ENCODE measurements around the gene PSMB7. TPM values are rescaled to one million over a fixed set of nuclear protein-coding genes. Genes with fewer than 3 reads are reported as not detected.

PSMB7 gene
- total RNA-seq, 1 donor from 2014 or later = 73.5 TPM

DNA sequence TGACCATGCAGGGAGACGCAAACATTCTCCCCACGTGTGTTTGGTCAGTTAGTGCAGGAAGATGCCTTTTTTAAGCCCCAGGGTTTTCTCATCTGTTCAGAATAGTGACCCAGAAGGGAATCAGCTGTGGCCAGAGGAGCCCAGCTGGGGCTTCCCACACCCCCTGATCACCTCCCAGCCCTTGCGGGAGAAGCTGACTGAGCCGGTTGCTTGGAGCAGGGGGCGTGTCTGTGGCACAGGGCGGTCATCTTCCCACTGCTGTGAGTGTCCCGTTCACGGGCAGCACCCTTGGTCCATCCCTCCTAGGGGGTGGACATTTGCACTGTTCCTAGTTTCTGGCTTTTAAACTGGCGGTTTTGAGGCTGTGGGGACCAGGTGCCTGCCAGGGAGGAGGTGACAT lies 87.8 kb downstream of the PSMB7 start:
- ATAC-seq = no peak
- Histone ChIP-seq H3K36me3 (peaks cover 94% of the 10 kb centered on the region), H3K27me3 (no peaks in the 10 kb centered on the region), H3K4me3 (no peak overlapping the region), H3K9me3 (no peaks in the 10 kb centered on the region), H3K4me1 (no peaks in the 10 kb centered on the region), H3K27ac (no peak overlapping the region)
- TF ChIP-seq, protein P1, sequence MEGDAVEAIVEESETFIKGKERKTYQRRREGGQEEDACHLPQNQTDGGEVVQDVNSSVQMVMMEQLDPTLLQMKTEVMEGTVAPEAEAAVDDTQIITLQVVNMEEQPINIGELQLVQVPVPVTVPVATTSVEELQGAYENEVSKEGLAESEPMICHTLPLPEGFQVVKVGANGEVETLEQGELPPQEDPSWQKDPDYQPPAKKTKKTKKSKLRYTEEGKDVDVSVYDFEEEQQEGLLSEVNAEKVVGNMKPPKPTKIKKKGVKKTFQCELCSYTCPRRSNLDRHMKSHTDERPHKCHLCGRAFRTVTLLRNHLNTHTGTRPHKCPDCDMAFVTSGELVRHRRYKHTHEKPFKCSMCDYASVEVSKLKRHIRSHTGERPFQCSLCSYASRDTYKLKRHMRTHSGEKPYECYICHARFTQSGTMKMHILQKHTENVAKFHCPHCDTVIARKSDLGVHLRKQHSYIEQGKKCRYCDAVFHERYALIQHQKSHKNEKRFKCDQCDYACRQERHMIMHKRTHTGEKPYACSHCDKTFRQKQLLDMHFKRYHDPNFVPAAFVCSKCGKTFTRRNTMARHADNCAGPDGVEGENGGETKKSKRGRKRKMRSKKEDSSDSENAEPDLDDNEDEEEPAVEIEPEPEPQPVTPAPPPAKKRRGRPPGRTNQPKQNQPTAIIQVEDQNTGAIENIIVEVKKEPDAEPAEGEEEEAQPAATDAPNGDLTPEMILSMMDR (IDR thresholded peaks at IDR 0.05) = no peak
- no peak for DNase-seq
- intact Hi-C loops (cut with DNase I) = no loop called here

DNA sequence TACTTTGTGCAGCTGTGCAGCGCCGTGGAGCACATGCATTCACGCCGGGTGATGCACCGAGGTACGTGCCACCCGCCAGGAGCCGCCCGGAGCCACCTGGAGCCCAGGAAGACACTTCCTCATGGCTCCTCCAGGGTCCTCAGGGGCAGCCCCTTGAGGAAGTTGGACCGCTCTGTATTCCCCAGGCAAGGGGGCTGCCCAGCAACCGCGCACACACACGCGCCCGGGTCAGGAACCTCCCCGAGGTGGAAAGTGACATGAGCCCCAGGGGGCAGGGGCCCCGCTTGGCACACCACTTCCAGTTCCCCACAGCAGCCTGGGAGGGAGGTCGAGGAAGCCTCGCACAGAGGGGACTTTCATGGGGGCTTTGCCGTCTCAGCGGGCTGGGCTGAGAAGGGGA lies 88.9 kb downstream of the PSMB7 start:
- Histone ChIP-seq H3K4me1 (no peaks in the 10 kb centered on the region), H3K9me3 (no peaks in the 10 kb centered on the region), H3K27me3 (no peaks in the 10 kb centered on the region), H3K4me3 (no peak overlapping the region), H3K36me3 (peaks cover 94% of the 10 kb centered on the region), H3K27ac (peak overlapping the region; percentile 36)
- DNase-seq (no peak), ATAC-seq (no peak)
- TF ChIP-seq, protein P1 (IDR thresholded peaks at IDR 0.05) = no peak
- intact Hi-C loops (cut with DNase I) = no loop called here

DNA sequence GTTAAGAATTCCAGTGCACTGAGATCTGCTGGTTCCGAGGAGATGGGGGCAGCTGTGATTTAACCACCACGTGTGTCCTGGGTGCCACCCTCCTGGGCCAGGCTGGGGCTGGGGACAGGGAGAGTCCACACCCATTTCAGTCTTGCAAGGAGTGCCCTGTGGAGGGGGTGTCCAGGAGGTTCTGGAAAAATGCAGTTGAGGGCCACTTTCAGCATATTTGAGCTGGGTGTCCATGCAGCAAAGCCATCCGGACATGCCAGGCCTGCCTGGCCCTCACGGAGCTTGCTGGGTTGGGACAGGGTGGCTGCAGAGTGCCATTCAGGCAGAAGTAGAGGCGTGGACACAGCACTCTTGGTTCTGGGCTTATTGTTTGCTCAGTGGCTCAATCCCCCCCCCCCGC lies 89.4 kb downstream of the PSMB7 start:
- Histone ChIP-seq H3K27ac (peak overlapping the region; percentile 51), H3K27me3 (no peaks in the 10 kb centered on the region), H3K4me3 (no peak overlapping the region), H3K36me3 (peaks cover 90% of the 10 kb centered on the region), H3K4me1 (no peaks in the 10 kb centered on the region), H3K9me3 (no peaks in the 10 kb centered on the region)
- peak; percentile 75 for DNase-seq
- TF ChIP-seq, protein P1 (IDR thresholded peaks at IDR 0.05) = no peak
- ATAC-seq = peak; percentile 79
- intact Hi-C loops (cut with DNase I) = no loop called here

DNA sequence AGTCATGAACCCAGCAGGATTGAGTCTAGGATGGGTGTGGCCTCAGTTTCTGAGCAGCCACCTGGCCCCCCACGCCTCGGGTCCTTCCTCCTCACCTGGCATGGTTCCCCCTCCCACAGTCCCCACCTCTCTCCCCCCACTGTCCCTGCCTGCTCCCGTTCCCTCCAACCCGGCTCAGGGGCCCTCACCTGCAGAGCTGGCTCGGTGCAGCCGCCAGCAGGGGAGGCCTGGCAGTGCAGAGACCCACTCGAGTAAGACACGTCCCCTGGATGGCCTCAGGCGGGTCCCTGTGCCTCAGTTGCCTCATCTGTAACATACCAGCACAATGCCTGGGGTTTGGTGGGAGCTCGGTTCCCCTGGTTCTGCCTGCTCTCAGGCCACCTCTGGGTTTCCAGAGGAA lies 91.3 kb downstream of the PSMB7 start:
- Histone ChIP-seq H3K9me3 (no peaks in the 10 kb centered on the region), H3K27me3 (no peaks in the 10 kb centered on the region), H3K36me3 (peaks cover 73% of the 10 kb centered on the region), H3K4me1 (no peaks in the 10 kb centered on the region), H3K27ac (no peak overlapping the region), H3K4me3 (no peak overlapping the region)
- TF ChIP-seq, protein P1 (IDR thresholded peaks at IDR 0.05) = no peak
- ATAC-seq (no peak), DNase-seq (no peak)
- intact Hi-C loops (cut with DNase I) = no loop called here

DNA sequence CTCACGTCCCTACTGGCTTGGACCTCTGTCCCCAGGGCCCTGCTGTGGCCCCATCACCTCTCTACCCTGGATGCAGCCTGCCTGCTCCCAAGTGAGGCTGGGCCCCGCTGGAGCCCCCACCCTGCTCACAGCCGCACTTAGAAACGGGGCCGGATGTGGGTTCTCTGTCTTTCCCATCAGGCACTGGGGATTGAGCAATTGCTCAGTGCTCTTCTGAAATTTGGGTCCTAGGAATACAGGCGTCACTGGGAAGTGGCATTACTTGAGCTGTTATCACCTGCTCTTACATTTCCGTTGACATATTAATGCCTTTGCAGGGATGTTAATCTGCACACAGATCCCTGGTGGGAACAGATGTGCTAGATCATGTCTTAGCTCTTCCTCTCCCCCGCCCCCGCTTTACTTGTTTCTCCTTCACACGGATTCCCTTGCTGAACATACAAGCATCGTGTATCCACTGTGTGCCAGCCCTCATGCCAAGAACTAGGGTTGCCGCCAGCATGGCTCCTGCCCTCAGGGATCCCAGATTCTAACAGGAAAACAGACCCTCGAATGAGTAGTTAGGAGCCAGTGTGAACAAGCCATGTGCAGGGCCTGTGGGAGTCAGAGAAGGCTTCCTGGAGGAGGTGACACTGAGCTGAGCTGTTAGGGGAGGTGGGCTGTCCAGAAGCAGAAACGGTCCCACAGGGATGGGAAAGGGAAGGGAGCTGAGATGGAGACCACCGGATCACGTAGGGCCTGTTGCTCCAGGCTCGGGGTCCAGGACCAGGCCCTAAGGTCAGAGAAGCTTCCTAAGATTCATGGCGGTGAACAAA lies 92.4 kb downstream of the PSMB7 start:
- Histone ChIP-seq H3K9me3 (no peaks in the 10 kb centered on the region), H3K27ac (no peak overlapping the region), H3K36me3 (peaks cover 72% of the 10 kb centered on the region), H3K27me3 (no peaks in the 10 kb centered on the region), H3K4me1 (no peaks in the 10 kb centered on the region), H3K4me3 (no peak overlapping the region)
- no peak for ATAC-seq
- no peak for DNase-seq
- TF ChIP-seq, protein P1 (IDR thresholded peaks at IDR 0.05) = no peak
- intact Hi-C loops (cut with DNase I) = no loop called here
